NCI-H2107 treated with DMSO at 0.1 percent for 48 hours (cell line): Measurements from ENCODE around the gene ACTR3.

Source experiments
- DNase-seq: peaks from one replicate; lab custom pipeline; 2025; ENCODE audit not compliant: unreplicated experiment; lab: John Stamatoyannopoulos, UW

ACTR3 gene

DNA sequence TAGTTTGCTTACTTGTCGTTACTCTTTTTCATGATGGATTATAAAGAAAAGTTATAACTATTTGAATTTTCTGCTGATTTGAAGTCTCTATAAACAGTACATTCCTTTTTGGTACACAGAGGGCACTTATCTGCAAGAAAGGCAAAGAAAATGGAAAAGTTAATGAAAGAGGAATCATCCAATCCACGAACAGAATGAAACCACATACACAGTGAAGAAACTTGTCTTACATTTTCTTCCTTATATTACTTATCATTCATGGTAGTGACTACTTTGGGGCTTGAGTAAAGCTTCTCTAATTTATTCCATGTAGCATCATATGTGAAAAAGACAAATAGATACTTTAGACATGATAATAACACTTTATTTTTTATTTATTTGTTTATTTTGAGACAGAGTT lies 14.8 kb upstream of the ACTR3 start:
- DNase-seq = no peak

DNA sequence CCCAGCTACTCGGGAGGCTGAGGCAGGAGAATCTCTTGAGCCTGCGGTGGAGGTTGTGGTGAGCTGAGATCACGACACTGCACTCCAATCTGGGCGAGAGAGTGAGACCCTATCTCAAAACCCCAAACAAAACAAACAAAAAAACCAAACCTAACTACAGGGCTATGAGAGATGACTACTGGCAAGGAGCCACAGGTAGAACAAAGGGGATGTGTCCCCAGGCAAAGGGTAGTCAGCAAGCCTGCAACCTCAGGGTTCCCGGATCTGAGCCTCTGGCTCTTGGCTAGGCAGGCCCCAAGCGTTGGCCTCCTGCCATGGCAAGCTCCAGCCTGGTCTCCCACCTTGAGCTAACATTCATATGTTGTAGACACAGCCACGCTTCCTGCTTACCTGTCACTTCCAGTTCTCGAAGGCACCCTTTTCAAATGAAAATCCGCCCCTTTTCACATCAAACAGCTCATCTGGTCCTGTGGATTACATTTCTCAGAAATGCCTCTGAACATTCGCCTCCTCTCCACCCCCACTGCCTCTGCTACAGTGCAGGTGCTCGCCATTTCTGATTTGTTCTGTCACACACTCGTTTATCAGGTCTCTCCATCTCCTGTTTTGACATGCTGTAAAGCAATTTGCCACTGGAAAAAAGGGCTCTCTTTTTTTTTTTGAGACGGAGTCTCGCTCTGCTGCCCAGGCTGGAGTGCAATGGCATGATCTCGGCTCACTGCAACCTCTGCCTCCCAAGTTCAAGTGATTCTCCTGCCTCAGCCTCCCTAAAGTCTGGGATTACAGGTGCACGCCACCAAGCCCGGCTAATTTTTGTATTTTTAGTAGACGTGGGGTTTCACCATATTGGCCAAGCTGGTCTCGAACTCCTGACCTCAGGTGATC lies 13.1 kb upstream of the ACTR3 start:
- peak; percentile 76 for DNase-seq

DNA sequence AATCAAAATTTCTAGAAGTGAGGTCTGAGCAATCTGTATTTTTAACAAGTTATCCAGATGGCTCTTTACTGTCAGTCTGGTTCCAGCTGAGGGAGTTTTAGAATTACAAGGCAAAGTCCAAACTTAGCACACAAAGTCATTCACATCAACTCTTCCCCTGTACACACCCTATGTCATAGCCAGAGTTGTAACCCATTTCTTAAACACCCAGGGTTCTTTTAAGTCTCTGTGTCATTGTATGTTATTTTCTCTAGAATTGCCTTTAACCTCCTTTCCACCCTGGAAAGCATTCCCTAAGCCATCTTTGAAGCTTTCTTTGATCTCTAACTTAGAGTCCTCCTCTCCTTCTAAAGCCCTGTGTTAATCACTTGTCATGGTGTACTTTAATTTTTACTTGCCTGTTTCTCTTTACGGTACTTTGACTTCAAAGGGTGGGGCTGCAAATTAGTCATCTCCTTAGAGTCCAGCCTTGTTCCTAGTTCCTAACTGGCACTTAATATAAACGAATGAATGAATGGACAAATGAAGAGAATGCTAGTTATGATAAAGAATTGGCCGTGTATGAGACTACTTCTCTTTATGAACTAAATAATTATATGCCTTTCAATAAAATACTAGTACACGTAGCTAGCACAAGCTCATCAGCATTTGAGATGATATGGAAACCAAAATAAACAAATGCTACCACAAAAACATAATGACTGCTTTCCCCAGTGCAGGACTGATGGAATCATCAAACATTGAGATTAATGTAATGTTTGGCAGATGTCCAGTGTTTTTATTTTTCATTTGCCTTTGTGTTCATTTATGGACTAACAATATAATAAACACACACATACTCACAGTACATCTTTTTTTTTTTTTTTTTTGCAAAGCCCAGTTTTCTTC lies 11.9 kb upstream of the ACTR3 start:
- DNase-seq = no peak

DNA sequence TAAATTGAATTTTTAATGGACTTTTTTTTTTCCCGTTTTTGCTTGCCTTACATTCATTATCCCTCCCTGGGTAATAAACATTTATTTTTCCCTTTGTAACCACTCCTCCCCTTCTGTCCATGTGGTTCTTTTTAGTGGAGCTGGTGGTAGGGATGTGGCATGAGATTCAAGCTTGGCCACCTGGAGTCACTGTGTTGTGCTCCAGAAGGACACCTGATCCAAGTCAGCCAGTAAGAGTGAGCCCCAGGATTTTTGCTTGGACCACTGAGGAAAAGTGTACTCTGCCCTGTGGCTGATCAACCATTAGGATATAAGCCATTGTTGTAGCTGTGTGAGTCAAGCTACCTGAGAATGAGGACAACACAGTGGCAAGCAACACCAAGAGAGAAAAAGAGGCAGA lies 11.1 kb upstream of the ACTR3 start:
- DNase-seq = no peak

DNA sequence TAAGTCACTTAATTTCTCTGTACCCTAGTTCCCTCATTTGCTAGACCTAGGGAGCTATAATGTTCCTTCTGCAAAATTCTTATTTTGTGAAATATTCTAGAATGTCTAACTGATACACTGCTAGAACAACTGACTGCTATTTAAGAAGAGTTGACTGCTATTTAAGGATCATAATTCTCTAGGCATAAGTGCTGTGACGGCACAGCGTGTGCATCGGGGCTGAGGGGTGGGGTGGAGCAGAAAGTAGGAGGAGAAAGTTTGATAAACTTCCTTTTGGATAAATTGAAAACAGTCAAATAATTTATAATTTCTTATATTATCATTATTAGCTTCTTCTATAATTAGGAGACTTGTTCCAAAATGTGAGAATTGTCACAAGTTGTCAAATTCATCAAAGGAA lies 10.4 kb upstream of the ACTR3 start:
- no peak for DNase-seq

DNA sequence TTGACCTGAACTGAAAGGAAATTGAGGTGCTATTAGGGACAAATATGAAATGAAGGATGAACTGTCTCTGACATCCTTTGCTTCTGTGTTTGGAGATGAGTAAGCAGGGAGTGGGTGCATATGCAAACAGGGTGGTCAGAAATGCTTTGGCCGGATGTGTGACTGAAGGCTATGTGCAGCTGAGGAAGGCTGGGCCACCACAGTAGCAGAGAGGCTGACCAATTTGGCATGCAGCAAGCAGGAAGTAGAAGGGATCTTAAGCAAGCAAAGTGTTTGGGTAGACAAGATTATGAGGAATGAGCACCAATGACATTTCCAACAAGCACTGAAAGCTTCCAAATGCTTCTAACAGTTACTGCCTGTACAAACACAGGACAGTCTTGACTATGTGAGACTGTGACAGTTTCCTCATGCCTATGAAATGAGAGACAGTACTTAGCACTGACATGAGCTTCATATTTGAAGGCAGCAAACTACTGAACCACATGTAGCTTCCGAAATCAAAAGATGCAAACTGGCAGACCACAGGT lies 3.3 kb upstream of the ACTR3 start:
- DNase-seq = no peak

DNA sequence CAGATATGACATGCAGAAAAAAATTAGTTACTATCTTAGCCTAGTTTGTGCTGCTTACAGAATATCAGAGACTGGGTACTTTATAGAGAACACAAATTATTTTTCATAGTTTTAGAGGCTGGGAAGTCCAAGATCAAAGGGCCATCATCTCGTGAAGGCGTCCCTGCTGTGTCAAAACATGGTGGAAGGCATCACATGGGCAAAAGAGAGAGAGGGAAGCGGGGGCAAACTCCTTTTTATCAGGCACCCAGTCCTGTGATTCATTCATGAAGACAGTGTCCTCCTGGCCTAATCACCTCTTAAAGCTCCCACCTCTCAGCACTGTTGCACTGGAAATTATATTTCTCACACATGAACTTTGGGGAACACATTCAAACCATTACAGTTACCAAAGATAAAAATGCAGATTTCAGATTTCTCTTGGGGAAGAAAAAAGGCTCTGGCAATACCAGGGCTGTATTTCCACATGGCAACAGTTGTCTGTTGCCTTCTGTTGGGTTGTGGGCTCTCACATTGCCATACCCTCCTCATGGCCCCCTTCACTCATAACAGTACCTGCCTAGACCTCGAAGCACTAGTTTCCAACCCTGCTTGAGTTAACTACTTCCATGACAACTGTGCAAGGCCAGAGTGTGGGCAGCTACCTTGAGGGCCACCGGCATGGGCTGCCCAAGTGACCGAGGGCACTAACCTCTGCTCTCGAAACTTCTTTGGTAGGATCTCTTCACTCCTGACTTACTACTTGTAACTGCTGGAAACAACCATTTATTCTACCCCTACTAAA lies 2.7 kb upstream of the ACTR3 start:
- no peak for DNase-seq

DNA sequence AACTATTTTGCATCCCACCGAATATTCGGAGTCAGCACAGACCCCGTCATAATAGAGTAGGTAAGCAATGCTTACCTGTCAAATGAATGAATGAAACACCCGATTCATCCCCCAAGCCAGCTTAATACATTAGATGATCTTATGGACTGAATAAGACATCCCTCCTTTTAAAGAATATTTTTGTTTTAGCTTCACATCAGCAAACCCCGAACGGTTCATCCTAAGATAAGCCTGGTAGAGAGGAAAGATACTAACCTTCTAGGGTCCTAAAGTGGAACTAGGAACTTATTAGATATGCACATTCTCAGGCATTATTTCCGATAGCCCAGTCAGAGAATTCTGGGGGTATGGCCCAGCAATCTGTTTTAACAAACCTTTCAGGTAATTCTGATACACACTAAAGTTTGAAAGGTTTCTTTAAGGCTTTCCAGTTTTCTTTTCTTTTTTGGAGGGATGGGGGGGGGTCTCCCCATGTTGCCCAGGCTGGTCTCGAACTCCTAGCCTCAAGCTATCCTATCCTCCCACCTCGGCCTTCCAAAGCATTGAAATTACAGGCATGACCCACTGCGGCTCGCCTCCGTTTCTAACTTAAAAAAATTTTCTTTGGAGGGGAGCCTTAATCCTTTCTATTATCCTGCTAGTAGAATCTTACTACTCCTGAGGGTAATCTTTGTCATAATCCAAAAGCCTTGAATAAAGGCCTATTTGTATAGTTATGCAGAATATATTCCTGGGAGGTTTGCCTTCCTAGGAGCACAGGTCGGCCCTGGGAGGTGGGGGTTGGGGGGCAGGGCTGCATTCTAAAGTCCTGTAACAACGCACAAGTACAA lies 1.0 kb upstream of the ACTR3 start:
- no peak for DNase-seq

DNA sequence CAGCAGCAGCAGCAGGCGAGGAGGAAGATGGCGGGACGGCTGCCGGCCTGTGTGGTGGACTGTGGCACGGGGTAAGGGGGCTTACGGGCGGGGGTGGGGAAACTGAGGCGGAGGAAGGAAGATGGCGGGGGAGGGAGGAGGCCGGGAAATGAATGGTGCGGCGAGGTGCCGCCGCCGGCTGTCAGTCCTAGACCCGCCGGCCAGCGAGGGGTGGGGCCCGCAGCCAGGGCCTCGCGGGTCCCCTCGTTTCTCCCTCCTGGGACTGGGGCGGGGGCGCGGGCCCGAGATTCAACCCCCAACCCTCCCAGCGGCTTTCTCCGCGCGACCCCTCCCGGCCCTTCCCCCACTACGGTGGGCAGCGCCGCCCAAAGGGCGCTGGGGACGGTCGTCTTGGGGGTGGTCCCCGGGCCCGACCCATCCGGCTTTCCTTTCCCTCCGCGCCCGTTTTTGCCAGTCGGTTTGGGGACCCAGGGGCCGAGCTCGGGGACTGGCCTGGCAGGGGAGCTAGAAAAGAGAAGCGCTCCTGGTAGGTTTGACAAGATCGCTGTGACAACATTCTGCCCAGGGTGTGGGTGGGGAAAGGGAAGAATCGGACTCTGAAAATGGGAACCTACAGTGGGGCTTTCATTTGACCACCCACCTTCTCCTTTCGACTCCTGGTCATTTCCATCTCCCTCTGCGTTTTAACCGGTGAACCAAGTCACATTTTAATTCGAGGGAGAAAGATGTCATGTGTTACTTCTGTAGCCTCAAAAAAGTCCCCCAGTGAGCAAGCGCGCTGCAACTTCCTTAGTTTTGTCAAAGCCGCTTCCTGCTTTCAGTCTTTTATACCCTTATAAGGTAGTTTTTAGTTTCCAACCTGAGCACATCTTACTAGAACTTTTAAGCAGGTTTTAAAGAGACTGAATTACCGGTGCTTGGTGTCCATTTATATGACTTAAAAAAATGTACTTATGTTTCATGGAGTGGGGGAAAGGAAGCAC lies 655 bp downstream of the ACTR3 start:
- no peak for DNase-seq

DNA sequence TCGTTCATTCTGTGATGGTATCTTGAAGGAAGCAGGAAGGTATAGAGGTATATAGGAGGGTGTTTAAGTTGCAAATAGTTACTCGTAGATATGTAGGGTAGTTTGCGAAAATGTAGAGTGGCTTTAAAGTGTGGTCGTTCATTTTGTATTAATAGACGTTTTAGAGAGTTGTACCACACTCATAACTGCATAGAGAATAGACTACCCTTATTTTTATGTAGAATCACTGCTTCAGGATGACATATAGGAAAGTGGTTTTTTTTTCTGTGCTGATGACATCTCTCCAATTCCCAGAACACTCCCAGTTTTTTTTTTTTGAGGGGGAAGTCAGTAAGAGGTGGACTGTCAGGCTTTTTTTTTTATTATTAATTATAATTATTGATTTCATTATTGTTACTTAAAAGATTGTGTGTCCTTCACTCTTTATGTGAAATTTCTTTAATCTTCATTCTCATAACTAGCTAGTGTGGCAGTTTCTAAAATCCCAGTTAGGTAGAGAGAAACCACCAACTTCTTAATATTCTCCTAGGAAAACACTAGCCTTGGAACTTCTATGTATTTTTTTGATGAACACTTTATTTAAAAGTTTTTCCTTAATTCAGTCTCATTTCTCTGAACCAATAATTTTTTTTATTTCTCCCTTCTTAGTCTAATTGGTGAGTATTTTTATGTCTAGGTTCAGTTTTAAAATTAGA lies 1.5 kb downstream of the ACTR3 start:
- no peak for DNase-seq

DNA sequence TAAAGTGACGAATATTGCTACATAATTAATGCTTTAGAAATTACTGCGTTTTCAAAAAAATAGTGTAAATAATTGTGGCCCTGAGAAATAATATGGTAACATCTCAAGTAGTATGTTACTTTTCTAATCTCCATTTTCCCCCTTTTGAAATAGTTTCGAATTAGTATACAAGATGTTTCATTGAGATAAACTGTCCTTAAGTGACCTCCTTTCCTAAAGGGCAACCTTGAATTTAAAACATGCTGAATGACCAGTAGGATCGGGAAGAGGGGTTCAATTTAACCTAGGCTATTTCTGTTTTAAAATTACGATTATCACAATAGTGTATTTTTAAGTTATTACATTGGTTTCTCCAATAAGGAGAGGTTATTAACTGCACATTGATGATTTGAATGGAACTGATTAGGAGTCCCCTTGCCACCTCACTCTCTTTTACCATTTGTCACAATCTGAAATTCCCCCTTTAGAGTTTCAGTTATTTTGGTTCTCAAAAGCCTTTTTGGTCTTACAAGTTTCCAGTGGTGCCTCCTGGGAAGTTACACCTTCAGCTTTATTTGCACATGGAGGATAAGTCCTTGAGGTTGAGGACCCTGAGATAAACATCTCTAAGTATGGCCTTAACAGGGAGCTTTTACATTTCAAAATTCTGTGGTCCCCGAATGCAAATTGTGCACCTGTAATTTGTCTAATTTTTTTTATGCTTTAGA lies 2.3 kb downstream of the ACTR3 start:
- no peak for DNase-seq

DNA sequence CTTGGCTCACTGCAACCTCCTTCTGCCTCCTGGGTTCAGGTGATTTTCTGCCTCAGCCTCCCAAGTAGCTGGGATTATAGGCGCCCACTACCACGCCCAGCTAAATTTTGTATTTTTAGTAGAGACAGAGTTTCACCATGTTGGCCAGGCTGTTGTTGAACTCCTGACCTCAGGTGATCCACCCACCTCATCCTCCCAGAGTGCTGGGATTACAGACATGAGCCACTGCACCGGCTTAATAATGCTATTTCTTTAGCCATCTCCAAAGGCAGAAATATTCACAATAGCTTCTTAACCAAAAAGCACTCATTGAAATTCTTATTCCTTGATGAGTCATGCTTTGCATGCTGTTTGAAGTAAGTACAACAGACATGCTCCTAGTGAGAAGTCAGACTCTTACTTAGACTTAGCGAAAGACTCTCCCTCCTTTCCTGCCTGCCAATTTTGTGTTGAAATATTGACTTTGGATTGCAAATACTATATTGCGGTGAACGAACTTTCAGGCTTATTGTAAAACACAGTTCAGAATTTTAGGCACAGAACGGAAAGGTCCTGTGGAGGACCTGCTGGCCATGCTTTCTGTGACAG lies 4.4 kb downstream of the ACTR3 start:
- DNase-seq = no peak

DNA sequence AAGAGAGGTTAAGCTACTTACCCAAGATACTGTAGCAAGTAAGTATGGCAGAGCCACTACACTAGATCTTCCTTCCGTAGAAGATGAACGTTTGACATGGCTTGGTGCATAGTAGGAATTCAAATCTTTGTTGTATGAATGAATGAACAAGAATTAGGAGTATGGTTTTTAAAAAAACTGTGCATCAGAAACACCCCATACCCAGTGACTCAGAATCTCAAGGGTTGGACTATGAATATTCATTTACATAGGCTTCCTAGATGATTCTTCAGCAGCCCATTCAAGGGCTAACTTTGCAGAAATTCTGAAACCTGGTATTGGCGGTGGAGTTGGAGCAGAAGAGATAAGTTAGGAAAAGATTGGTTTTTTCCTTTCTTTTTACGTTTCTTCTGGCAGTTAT lies 5.4 kb downstream of the ACTR3 start:
- no peak for DNase-seq

DNA sequence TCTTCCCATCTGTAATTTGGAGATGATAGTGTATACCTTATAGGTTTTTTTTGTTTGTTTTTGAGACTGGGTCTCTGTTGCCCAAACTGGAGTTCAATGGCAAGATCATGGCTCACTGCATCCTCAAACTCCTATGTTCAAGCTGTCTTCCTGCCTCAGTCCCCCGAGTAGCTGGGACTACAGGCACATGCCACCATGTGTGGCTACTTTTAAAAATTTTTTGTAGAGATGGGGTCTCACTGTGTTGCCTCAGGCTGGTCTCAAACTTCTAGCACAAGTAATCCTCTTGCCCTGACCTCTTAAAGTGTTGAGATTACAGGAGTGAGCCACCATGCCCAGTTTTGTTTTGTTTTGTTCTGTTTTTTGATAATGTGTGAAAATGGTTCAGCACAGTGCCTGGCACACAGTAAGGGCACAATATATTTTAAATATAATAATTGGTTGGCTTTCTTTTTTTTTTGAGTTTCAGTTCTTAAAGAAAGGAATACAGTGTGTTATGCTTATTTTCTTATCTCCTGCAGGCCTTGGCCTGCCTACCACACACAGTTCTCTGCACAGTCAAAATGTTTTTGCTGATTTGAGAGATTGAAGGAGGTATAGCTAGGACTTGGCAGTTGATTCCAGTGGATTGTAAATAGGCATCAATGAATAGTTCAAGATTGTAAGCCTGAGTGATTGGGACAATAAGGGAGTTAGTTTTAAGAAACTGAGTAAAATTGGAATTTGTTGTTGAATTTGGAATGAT lies 6.1 kb downstream of the ACTR3 start:
- DNase-seq = no peak

DNA sequence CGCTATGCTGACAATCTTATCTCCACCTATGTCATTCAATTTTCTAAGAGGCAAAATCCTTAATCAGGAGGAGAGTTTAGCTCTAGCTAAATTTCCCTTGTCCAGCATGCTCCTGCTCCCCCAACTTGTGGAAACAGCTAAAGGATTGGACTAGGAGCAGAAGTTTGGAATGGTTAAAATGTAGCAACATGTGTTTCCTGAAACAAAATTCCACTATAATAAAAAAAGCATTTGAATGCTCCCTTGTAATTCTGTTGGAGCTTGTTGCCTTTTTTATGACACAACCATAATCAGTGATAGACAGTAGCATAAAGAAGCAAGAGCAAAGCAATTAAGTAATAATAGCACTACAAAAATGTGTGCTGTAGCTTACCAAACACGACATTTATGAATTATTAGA lies 6.9 kb downstream of the ACTR3 start:
- DNase-seq = no peak

DNA sequence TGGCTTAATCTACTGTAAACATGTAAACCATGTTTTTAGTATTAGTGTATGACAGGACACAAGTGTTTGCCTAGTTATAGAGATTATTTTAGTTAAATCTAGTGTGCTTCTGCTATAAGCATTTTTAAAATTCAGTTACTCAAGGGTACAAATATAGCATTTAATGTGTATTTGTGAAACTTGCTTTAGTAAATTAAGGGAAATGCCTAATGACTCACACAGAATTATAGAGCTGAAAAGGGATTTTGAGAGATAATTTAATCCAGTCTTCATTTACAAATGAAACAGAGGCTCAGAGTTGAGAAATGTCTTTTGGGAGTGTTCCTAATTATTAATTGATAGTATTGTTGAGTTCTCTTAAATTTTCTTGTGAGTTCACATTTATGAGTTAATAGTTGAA lies 8.2 kb downstream of the ACTR3 start:
- no peak for DNase-seq

DNA sequence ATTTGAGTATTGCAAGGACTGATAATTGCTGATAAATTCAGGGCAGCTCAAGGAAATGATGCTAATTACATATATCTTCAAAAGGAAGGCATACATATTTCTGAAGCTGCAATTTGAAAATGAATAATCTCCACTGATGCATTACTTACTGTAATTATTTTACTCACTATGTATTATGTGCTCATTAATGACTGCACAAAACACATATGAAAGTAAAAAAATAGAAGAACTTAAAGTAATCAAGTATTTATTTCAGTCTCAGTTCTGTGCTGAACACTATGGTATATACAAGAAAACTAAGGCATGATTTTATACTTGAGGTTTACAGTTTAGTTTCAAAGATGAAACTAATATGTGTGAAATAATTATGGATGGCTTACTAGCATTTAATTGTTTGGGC lies 9.3 kb downstream of the ACTR3 start:
- DNase-seq = no peak
